H1 (cell line): ENCODE results near the gene NAA40.
A peak's percentile ranks its signal among the peaks of the same experiment; 100 is the strongest.

Experiments used
- ASH2L ChIP-seq: fragments of 200-600, 300-600 bp; sonication (generic); IDR thresholded peaks from one replicate; pipeline ENCODE4 v1.7.1; 2017; ENCODE audit warnings: low read length
- CEBPB ChIP-seq: IDR thresholded peaks from 2 replicates; pipeline ENCODE4 v1.6.1; 2012; ENCODE audit warnings: low read depth, low read length
- EP300 ChIP-seq, 2 experiments: IDR thresholded peaks; 1 replicate in 1 of 2; 2 replicates in 1 of 2; pipeline ENCODE4 v1.6.1; 2011 to 2012; ENCODE audit warnings: low read depth in 2 of 2, low read length in 2 of 2, mild to moderate bottlenecking in 2 of 2, borderline replicate concordance in 1 of 2, inconsistent platforms in 1 of 2, moderate library complexity in 1 of 2
- EZH2 ChIP-seq: fragments of 200-600 bp; sonication (generic); IDR thresholded peaks from 2 replicates; pipeline ENCODE4 v1.7.1; 2012; ENCODE audit warnings: low read depth, mild to moderate bottlenecking, moderate library complexity, low read length, inconsistent platforms; ENCODE audit not compliant: severe bottlenecking
- KDM4A ChIP-seq: IDR thresholded peaks from one replicate; pipeline ENCODE4 v1.7.1; 2012; ENCODE audit warnings: low read depth, mild to moderate bottlenecking, moderate library complexity, low read length, inconsistent platforms; ENCODE audit not compliant: severe bottlenecking
- KDM5A ChIP-seq: fragments of 200-600 bp; IDR thresholded peaks from 2 replicates; pipeline ENCODE4 v1.7.1; 2012; ENCODE audit warnings: mild to moderate bottlenecking, low read length, inconsistent platforms, mixed read lengths
- NRF1 ChIP-seq: IDR thresholded peaks from 2 replicates; pipeline ENCODE4 v1.6.1; 2011; ENCODE audit warnings: mild to moderate bottlenecking, low read depth, low read length, improper control_type of control experiment
- POLR2A ChIP-seq, 2 experiments: IDR thresholded peaks; 1 replicate in 1 of 2; 2 replicates in 1 of 2; pipeline ENCODE4 v1.6.1; 2011; ENCODE audit warnings: low read depth in 2 of 2, low read length in 2 of 2, mild to moderate bottlenecking in 2 of 2; ENCODE audit errors: control extremely low read depth in 1 of 2
- POLR2AphosphoS5 ChIP-seq: IDR thresholded peaks from 2 replicates; pipeline ENCODE4 v1.6.1; 2011; ENCODE audit warnings: low read depth, low read length
- SIX5 ChIP-seq: IDR thresholded peaks from 2 replicates; pipeline ENCODE4 v1.6.1; 2011; ENCODE audit warnings: mild to moderate bottlenecking, low read depth, low read length
- TF ChIP-seq, protein P1 (sequence below), 3 experiments: IDR thresholded peaks; 1 replicate in 2 of 3; 2 replicates in 1 of 3; pipeline versions ENCODE4 v1.5.1 to v1.6.1; 2011; ENCODE audit warnings: low read length in 3 of 3, mild to moderate bottlenecking in 3 of 3, inconsistent platforms in 2 of 3, low read depth in 1 of 3, moderate library complexity in 1 of 3; ENCODE audit not compliant: insufficient read depth in 1 of 3; ENCODE audit errors: control extremely low read depth in 1 of 3
- TF ChIP-seq, protein P2 (sequence below): IDR thresholded peaks from 2 replicates; pipeline ENCODE4 v1.6.1; 2012; ENCODE audit warnings: inconsistent platforms
- TF ChIP-seq, protein P3 (sequence below): IDR thresholded peaks from 2 replicates; pipeline ENCODE4 v1.6.1; 2011; ENCODE audit warnings: low read length, improper control_type of control experiment

DNA sequence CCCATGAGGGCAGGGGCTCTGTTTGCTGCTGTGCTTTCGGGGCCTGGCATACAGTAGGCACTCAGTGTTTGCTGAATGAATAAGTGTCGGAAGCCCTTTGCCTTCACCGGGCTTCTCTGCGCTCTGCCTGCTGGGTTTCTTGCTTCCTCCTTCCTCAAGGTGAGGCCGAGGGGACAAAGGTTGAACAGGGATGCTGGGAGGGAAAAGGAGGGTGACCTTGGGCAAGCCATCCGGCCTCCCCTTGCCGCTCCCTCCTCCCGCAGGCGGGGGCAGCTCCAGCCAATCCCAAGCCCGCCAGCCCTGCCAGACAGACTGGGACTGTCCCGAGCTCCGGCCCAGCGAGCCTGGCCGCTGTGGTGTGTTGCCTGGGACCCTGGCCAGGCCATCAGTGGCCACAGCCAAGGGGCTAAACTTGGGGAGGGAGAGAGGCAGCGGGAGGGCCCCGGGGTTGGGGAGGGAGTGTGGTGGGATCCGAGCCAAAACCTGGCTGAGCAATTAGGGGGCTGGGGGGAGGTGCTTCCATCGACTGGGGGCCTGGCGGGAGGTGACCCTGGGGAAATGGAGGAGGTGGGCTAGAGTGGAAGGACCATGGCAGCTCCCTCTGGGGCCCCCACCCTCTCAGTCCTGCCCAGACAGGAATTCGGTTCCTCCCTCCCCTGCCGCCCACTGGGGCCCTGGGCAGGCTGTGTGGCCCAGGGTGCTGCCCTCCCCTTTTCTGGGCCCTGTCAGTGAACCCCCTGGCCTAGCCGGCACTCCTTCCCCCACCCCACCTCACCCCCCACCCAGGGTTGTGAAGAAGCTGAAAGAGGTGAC, 18.5 kb upstream of the NAA40 start:
- TF ChIP-seq ASH2L (peak; percentile 40), SIX5 (no peak), KDM5A (no peak), POLR2A (IDR thresholded peaks at IDR 0.05; ENCODE audit: control extremely low read depth in 1 of 2, low read depth in 2 of 2, low read length in 2 of 2) (no peak; a peak in 1 of 3 replicates), EZH2 (no peak), POLR2AphosphoS5 (no peak), CEBPB (no peak), EP300 (IDR thresholded peaks at IDR 0.05; ENCODE audit: borderline replicate concordance in 1 of 2, low read depth in 2 of 2, low read length in 2 of 2) (no peak), NRF1 (no peak), KDM4A (no peak)
- TF ChIP-seq, protein P1, sequence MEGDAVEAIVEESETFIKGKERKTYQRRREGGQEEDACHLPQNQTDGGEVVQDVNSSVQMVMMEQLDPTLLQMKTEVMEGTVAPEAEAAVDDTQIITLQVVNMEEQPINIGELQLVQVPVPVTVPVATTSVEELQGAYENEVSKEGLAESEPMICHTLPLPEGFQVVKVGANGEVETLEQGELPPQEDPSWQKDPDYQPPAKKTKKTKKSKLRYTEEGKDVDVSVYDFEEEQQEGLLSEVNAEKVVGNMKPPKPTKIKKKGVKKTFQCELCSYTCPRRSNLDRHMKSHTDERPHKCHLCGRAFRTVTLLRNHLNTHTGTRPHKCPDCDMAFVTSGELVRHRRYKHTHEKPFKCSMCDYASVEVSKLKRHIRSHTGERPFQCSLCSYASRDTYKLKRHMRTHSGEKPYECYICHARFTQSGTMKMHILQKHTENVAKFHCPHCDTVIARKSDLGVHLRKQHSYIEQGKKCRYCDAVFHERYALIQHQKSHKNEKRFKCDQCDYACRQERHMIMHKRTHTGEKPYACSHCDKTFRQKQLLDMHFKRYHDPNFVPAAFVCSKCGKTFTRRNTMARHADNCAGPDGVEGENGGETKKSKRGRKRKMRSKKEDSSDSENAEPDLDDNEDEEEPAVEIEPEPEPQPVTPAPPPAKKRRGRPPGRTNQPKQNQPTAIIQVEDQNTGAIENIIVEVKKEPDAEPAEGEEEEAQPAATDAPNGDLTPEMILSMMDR (IDR thresholded peaks at IDR 0.05; ENCODE audit: control extremely low read depth in 1 of 3, insufficient read depth in 1 of 3, low read depth in 1 of 3, low read length in 3 of 3) = no peak
- TF ChIP-seq, protein P2, sequence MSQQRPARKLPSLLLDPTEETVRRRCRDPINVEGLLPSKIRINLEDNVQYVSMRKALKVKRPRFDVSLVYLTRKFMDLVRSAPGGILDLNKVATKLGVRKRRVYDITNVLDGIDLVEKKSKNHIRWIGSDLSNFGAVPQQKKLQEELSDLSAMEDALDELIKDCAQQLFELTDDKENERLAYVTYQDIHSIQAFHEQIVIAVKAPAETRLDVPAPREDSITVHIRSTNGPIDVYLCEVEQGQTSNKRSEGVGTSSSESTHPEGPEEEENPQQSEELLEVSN = no peak
- TF ChIP-seq, protein P3, sequence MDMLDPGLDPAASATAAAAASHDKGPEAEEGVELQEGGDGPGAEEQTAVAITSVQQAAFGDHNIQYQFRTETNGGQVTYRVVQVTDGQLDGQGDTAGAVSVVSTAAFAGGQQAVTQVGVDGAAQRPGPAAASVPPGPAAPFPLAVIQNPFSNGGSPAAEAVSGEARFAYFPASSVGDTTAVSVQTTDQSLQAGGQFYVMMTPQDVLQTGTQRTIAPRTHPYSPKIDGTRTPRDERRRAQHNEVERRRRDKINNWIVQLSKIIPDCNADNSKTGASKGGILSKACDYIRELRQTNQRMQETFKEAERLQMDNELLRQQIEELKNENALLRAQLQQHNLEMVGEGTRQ = no peak
